Activated T-helper 2 cell treated with anti-CD3 and anti-CD28 coated beads, Interferon-gamma antibody, Interleukin-2, Interleukin-4, amounts not matched to agents 10 μg/mL and 5 μg/mL and 100 μg/mL, durations not matched to agents 14 hours and 24 hours and 36 hours (primary cell): ENCODE data around the gene BSN. TPM values are rescaled to one million over a fixed set of nuclear protein-coding genes. Genes with fewer than 3 reads are reported as not detected.

Source experiments
- DNase-seq: peaks from one replicate; pipeline ENCODE4 v3.0.0; 2021; ENCODE audit warnings: low spot score
- H3K27ac Mint-ChIP-seq: one replicate; pipeline ENCODE4 v1.8.0; 2021; ENCODE audit warnings: mixed read lengths
- H3K27me3 Mint-ChIP-seq: one replicate; pipeline ENCODE4 v1.8.0; 2021; ENCODE audit warnings: low read depth, mixed read lengths
- H3K36me3 Mint-ChIP-seq: one replicate; pipeline ENCODE4 v1.8.0; 2021; ENCODE audit warnings: low read depth, mixed read lengths
- H3K4me1 Mint-ChIP-seq: one replicate; pipeline ENCODE4 v1.8.0; 2021; ENCODE audit warnings: low read depth, mixed read lengths
- H3K4me3 Mint-ChIP-seq: one replicate; pipeline ENCODE4 v1.8.0; 2021; ENCODE audit warnings: low read depth, mild to moderate bottlenecking, moderate library complexity, mixed read lengths
- H3K9me3 Mint-ChIP-seq: one replicate; pipeline ENCODE4 v1.8.0; 2021; ENCODE audit warnings: mixed read lengths
- intact Hi-C: fragments of 100-400 bp; cut with micrococcal nuclease; formaldehyde crosslinking; loops from one replicate; pipeline ENCODE4 v1.15.1; 2023
- total RNA-seq: library from RNA; stranded (reverse); gene quantifications from 2 replicates; pipeline ENCODE4 v1.2.3, GENCODE V29; 2022

Gene BSN
- total RNA-seq, 1 donor from 2014 or later: 0.09 TPM

- no peak overlapping the region for H3K27ac Mint-ChIP-seq
- no peak for DNase-seq
- intact Hi-C loops: no loop called here
- H3K4me1 Mint-ChIP-seq: no peaks in the 10 kb centered on the region
- H3K4me3 Mint-ChIP-seq: no peak overlapping the region
- no peaks in the 10 kb centered on the region for H3K9me3 Mint-ChIP-seq
- no peaks in the 10 kb centered on the region for H3K36me3 Mint-ChIP-seq
- peaks cover 2% of the 10 kb centered on the region for H3K27me3 Mint-ChIP-seq
These were observed 107.0 kb downstream of the BSN start for GRCh38 chr3:49661281-49661680.

GRCh38 chr3:49662021-49662420, 107.7 kb downstream of the BSN start:
- DNase-seq: no peak
- intact Hi-C loops: no loop called here
- no peak overlapping the region for H3K4me3 Mint-ChIP-seq
- no peaks in the 10 kb centered on the region for H3K4me1 Mint-ChIP-seq
- no peak overlapping the region for H3K27ac Mint-ChIP-seq
- no peaks in the 10 kb centered on the region for H3K27me3 Mint-ChIP-seq
- no peaks in the 10 kb centered on the region for H3K36me3 Mint-ChIP-seq
- H3K9me3 Mint-ChIP-seq: no peaks in the 10 kb centered on the region

GRCh38 chr3:49662720-49663413, 108.6 kb downstream of the BSN start:
- DNase-seq: no peak
- Mint-ChIP-seq H3K4me3 (no peak overlapping the region), H3K27ac (no peak overlapping the region), H3K36me3 (no peaks in the 10 kb centered on the region), H3K9me3 (no peaks in the 10 kb centered on the region), H3K27me3 (no peaks in the 10 kb centered on the region), H3K4me1 (no peaks in the 10 kb centered on the region)
- intact Hi-C loops: no loop called here

- DNase-seq: no peak
These were observed 109.6 kb downstream of the BSN start for GRCh38 chr3:49663831-49664230.

GRCh38 chr3:49664300-49664699, 110.0 kb downstream of the BSN start:
- H3K36me3 Mint-ChIP-seq: no peaks in the 10 kb centered on the region
- H3K27ac Mint-ChIP-seq: no peak overlapping the region
- intact Hi-C loops: no loop called here

More at GRCh38 chr3:49663831-49664230, 109.6 kb downstream of the BSN start:
- intact Hi-C loops: no loop called here
- no peak overlapping the region for H3K27ac Mint-ChIP-seq
- H3K27me3 Mint-ChIP-seq: no peaks in the 10 kb centered on the region
- H3K9me3 Mint-ChIP-seq: no peaks in the 10 kb centered on the region
- H3K36me3 Mint-ChIP-seq: no peaks in the 10 kb centered on the region
- no peak overlapping the region for H3K4me3 Mint-ChIP-seq
- no peaks in the 10 kb centered on the region for H3K4me1 Mint-ChIP-seq

GRCh38 chr3:49665822-49666519, 111.7 kb downstream of the BSN start:
- intact Hi-C loops: no loop called here
- Mint-ChIP-seq H3K27me3 (no peaks in the 10 kb centered on the region), H3K9me3 (no peaks in the 10 kb centered on the region), H3K27ac (no peak overlapping the region), H3K4me3 (no peak overlapping the region), H3K4me1 (no peaks in the 10 kb centered on the region), H3K36me3 (no peaks in the 10 kb centered on the region)
- DNase-seq: no peak

More at GRCh38 chr3:49664300-49664699, 110.0 kb downstream of the BSN start:
- no peak overlapping the region for H3K4me3 Mint-ChIP-seq
- H3K9me3 Mint-ChIP-seq: no peaks in the 10 kb centered on the region
- H3K4me1 Mint-ChIP-seq: no peaks in the 10 kb centered on the region
- no peak for DNase-seq
- H3K27me3 Mint-ChIP-seq: no peaks in the 10 kb centered on the region

- Mint-ChIP-seq H3K27ac (no peak overlapping the region), H3K36me3 (no peaks in the 10 kb centered on the region), H3K9me3 (no peaks in the 10 kb centered on the region), H3K4me3 (no peak overlapping the region), H3K4me1 (no peaks in the 10 kb centered on the region), H3K27me3 (no peaks in the 10 kb centered on the region)
- no peak for DNase-seq
- intact Hi-C loops: no loop called here
These were observed 112.3 kb downstream of the BSN start for GRCh38 chr3:49666592-49666991.

GRCh38 chr3:49667701-49668413, 113.6 kb downstream of the BSN start:
- H3K4me3 Mint-ChIP-seq: no peak overlapping the region
- H3K27me3 Mint-ChIP-seq: no peaks in the 10 kb centered on the region
- intact Hi-C loops: no loop called here

GRCh38 chr3:49668414-49668797, 114.1 kb downstream of the BSN start:
- no peak overlapping the region for H3K4me3 Mint-ChIP-seq
- H3K36me3 Mint-ChIP-seq: no peaks in the 10 kb centered on the region
- no peaks in the 10 kb centered on the region for H3K9me3 Mint-ChIP-seq
- peaks cover 8% of the 10 kb centered on the region for H3K4me1 Mint-ChIP-seq
- no peaks in the 10 kb centered on the region for H3K27me3 Mint-ChIP-seq
- no peak for DNase-seq
- H3K27ac Mint-ChIP-seq: no peak overlapping the region
- intact Hi-C loops: no loop called here

More at GRCh38 chr3:49667701-49668413, 113.6 kb downstream of the BSN start:
- Mint-ChIP-seq H3K9me3 (no peaks in the 10 kb centered on the region), H3K27ac (no peak overlapping the region), H3K4me1 (peaks cover 6% of the 10 kb centered on the region), H3K36me3 (no peaks in the 10 kb centered on the region)
- DNase-seq: no peak

GRCh38 chr3:49668861-49669260, 114.6 kb downstream of the BSN start:
- Mint-ChIP-seq H3K4me3 (no peak overlapping the region), H3K27me3 (no peaks in the 10 kb centered on the region), H3K27ac (no peak overlapping the region), H3K4me1 (peaks cover 8% of the 10 kb centered on the region), H3K9me3 (no peaks in the 10 kb centered on the region), H3K36me3 (no peaks in the 10 kb centered on the region)
- intact Hi-C loops: no loop called here
- no peak for DNase-seq

GRCh38 chr3:49669352-49669751, 115.1 kb downstream of the BSN start:
- Mint-ChIP-seq H3K36me3 (no peaks in the 10 kb centered on the region), H3K27me3 (no peaks in the 10 kb centered on the region), H3K4me3 (no peak overlapping the region), H3K27ac (no peak overlapping the region), H3K4me1 (peaks cover 8% of the 10 kb centered on the region), H3K9me3 (no peaks in the 10 kb centered on the region)
- no peak for DNase-seq
- intact Hi-C loops: no loop called here

GRCh38 chr3:49670940-49671290, 116.6 kb downstream of the BSN start:
- Mint-ChIP-seq H3K27ac (no peak overlapping the region), H3K4me1 (peaks cover 16% of the 10 kb centered on the region), H3K27me3 (no peaks in the 10 kb centered on the region), H3K4me3 (no peak overlapping the region), H3K36me3 (no peaks in the 10 kb centered on the region), H3K9me3 (no peaks in the 10 kb centered on the region)
- DNase-seq: no peak
- intact Hi-C loops: loop anchor here (1.0 to 5.0 kb wide), 2 partner anchors 132 to 199 kb away; partner anchors contain the start of gene DAG1
